HG03342 (cell line): ENCODE results near the gene C10orf62.
A peak's percentile ranks its signal among the peaks of the same experiment; 100 is the strongest.

Source experiments
- ATAC-seq: cut with Tn5 transposase; IDR thresholded peaks from one replicate; pipeline ENCODE4 v1.9.1; 2021; ENCODE audit warnings: mild to moderate bottlenecking, moderate library complexity; ENCODE audit not compliant: unreplicated experiment

The C10orf62 gene

GRCh38 chr10:97584060-97584797 lies 5.3 kb upstream of the C10orf62 start, which contains the start of gene HOGA1:
HOGA1 (plus strand) TSS chr10:97584389; CDS start chr10:97584704, 315 bp downstream.
- peak; percentile 63 for ATAC-seq

- no peak for ATAC-seq
These were observed 4.6 kb upstream of the C10orf62 start for GRCh38 chr10:97584798-97585438.

DNA sequence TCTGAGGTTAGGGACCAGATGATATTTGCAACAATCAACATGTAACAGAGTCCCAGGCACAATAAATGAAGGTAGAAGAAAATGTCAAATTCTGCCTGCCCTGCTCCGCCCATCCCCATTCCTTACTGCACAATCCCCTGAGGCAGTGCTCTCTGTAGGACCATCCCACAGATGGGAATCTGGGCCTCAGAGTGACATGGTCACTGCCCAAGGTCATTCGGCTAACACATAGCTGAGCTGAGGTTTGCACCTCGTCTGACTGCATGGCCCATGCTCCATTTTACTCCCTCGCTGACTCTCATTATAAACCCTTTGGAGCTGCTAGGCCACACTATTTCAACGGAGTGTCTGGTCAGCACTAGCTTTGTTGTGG lies 4.1 kb upstream of the C10orf62 start:
- no peak for ATAC-seq

DNA sequence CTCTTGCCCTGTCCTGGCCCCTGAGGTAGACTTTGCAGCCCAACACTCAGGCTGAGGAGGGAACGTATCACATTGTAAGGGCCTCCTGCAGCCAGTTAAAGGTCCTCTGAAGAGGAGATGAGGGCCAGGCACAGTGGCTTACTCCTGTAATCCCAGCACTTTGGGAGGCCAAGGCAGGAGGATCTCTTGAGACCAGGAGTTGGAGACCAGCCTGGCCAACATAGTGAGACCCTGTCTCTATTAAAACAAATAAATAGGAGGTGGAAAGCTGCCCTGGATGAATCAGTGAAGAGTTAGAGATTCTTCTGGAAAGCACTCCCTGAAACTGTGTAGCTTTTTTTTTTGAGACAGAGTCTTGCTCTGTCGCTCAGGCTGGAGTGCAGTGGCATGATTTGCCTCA lies 2.3 kb upstream of the C10orf62 start:
- ATAC-seq, result no peak

GRCh38 chr10:97590082-97590747 lies 694 bp downstream of the C10orf62 start:
- no peak for ATAC-seq

GRCh38 chr10:97590748-97591495 lies 1.4 kb downstream of the C10orf62 start:
- ATAC-seq, result no peak

DNA sequence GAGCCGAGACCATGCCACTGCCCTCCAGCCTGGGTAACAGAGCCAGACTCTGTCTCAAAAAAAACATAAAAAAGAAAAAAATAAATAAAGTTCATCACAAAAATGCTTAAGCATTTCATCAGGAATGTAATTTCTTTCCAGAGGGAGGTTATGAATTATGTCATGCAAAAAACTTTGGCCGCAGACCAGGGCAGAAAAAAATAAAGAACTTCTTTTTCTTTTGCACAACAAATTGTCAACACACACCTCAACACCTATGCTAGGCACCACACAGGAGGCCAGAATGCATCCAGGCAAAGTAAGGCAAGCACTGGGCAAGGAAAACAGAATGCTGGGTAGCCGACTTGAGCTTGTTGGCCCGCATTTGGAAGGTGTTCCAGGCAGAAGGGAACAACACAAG lies 3.9 kb downstream of the C10orf62 start:
- ATAC-seq, result no peak

DNA sequence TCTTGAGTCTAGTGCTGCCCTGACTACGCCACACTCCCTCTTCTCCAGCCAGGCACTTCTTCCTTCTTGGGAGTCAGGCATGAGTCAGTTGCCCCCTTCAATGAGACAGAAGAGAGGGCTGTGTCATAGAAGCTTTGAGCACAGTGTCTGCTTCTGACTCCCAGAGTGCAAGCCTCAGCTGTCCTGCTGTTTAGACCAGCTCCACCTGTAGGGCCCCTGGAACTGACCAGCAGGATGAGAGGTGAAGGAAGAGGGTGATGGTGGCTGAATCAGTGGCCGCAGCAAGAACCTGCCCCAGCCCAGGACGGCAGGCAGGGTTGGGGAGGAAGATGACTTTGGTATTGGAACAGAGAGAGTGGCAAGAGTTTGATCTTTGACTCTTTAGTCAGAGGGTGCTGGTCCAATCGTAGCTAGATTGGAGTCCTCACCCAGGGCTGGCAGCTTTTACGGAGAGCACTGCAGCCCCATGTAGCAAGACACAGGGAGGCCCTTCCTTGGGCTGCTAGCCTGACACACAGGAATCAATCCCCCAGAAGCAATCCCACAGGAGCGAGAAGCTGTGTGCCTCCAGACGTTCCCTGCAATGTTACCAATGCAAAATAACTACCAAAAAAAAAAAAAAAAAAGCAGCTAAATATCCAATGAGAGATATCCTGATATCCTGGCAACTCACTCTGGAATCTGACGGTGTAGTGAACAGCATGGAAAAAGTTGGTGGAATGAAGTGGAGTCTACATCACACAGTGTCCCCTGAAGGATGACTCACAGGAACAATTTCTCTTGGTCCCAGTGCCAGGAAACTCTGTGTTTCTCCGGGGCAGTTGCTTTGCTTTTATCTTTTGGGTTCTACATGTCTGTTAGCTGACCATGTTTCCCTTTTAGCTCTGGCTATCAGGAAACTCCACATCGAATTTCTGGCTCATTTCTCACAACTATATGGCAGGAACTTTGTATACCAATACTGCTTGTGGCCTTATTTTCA lies 6.9 kb downstream of the C10orf62 start:
- ATAC-seq, result no peak

DNA sequence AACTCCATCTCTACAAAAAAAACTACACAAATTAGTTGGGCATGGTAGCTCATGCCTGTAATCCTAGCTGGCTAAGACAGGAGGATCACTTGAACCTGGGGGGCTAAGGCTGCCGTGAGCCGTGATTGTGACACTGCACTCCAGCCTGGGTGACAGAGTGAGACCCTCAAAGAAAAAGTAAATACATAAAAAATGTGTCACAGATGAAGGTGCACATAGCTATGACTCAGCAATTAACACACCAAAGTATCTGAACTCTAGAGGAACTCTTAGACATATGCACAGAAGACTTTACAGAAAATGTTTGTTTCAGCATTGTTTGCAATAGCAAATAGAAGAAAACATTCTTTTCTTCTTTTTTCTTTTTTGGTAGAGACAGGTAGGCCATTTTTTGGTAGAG lies 8.3 kb downstream of the C10orf62 start:
- ATAC-seq, result no peak

DNA sequence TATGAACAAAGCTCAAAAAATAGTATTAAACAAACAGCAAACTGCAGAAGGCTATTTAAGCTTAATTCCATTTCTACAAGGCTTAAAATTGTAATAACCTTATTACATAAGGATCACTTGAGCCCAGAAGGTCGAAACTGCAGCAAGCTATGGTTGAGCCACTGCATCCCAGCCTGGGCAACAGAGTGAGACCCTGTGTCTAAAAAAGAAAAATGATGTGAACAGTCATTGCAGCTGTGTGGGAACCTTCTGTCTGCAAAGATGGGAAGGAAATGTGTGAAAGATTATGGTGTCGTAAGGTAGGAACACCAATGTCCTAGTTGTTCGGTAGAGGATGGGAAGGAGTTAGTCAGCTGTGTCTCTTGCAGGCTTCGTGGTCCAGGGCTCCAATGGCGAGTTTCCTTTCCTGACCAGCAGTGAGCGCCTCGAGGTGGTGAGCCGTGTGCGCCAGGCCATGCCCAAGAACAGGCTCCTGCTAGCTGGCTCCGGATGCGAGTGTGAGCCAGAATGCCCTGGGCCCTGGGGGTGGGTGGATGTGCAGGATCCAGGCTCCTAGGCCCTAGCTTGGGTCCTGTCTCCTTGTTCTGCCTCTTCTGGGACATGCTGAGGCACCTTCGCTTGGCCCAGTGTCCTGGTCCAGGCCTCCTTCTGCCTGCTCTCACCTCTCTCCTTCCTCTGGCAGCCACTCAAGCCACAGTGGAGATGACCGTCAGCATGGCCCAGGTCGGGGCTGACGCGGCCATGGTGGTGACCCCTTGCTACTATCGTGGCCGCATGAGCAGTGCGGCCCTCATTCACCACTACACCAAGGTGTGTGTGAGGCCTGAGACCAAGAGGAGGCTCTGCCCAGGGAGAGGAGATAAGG lies 9.1 kb downstream of the C10orf62 start:
- ATAC-seq, result no peak

GRCh38 chr10:97599272-97599619 lies 9.7 kb downstream of the C10orf62 start:
- ATAC-seq, result no peak

GRCh38 chr10:97600616-97601015 lies 11.1 kb downstream of the C10orf62 start:
- ATAC-seq, result no peak

- no peak for ATAC-seq
These were observed 12.0 kb downstream of the C10orf62 start for GRCh38 chr10:97601268-97602215.

DNA sequence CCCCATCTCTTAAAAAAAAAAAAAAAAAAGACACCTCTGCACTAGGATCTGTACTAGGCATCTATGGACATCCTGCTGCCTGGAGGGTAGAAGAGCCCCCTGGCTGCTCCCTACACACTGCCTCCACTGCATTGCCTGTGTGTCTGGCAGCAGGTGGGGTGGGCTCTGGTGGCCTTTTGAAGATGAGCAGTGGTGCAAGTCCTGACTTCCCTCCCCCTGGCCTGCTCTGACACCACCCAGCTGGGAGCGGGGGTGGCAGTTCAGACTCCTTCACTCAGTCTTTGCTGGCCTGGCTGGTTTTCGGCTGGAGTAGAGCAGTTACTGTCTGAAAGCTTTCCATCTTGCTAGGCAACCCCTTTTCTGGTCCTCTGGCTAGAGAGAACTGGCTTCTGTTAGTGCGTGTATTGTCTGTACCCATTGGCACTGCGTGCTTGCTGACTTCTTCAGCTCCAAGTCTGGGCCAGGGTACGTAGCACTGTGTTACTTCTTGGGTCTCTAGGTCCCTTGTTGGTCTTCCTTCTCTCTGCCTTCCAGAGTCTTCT lies 17.6 kb downstream of the C10orf62 start:
- ATAC-seq, result no peak

DNA sequence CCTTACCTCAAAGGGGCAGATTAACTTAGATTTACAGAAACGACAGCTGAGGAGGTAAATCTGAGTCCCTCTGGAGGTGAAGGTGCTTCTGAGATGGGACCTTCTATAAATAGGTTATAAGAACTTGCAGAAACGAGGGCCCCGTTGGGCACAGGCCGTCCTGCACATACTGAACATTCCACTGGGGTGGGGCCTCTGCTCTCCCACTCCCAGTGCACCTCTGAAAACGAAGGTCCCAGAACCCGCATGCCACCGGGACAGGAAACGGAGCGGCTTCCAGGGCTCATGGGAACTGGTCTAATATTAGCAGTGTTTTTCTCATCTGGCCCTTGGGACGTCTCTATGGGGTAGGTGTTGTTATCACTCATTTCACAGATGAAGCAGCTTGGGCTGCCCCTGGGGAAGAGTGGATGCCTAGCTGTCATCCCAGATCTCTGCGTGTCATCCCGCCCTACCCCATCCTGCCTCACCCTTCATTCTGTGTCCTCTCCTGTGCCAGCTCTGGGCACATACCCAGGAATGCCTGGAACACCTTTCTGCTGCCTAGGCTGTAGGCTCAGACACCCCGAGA lies 19.6 kb downstream of the C10orf62 start:
- no peak for ATAC-seq

DNA sequence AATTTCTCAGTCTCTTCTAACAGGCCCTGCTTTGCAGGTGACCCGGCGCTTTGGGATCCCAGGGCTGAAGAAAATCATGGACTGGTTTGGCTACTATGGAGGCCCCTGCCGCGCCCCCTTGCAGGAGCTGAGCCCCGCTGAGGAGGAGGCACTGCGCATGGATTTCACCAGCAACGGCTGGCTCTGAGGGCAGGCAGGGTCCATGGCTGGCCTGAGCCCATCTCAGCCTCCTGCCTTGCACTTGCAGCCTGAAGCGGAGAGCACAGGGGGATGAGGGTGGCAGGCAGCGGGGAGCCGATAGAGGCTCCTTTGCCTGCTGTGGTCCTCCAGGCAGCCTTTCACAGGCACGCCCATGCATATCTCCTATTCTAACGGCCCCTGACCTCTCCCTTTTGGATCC lies 22.0 kb downstream of the C10orf62 start:
- no peak for ATAC-seq

DNA sequence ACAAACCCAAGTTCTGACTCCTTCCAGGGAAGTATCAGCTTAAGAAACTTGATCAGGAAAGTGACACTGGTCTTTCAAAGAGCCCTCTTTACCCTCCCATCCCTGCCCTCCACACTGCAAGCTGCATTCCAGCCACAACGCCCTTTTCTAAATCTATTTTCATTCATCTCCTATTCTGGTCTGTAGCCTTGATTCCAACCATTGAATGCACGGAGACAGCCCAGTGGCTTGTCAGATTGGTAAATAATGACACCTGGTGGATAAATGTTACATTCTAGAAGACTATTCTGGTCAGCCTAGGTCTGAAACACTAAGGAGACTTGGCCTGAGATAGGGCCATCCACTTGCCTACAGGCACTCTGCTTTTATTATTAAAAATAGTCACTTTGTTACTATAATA lies 22.9 kb downstream of the C10orf62 start:
- no peak for ATAC-seq

DNA sequence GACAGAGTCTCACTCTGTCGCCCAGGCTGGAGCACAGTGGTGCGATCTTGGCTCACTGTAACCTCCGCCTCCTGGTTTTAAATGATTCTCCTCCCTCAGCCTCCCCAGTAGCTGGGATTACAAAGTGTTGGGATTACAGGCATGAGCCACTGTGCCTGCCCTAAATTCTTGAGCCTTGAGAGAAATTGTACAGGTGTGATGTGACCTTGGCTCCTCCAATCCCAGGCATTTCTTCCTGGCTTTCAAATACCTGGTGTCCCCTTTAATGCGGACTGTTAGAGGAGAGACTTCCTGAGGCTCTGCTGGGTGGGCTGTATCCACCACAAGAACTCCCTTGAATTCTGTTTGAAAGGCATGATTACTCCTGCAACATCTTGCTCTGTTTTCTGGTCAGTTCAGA lies 28.8 kb downstream of the C10orf62 start:
- ATAC-seq, result no peak
